Heart right ventricle (tissue), 16 donors: ENCODE measurements around the gene LAT. TPM values are rescaled to one million over a fixed set of nuclear protein-coding genes. Genes with fewer than 3 reads are reported as not detected.
"Not testable (repeated sequence)": the region's sequence is repeated elsewhere in the genome, so short reads cannot be mapped to it uniquely, and the experiment has no call there.

Source experiments
- ATAC-seq, 8 donors: fragments of 200-7000 bp; cut with Tn5 transposase; one replicate each; pipeline ENCODE4 v1.9.1; 2020; ENCODE audit warnings: mild to moderate bottlenecking in 8 of 8, moderate library complexity in 8 of 8, moderate number of reproducible peaks in 1 of 8
- DNase-seq, 2 donors: peaks; one replicate each; pipeline ENCODE4 v3.0.0-alpha.2; 2020
- H3K27ac ChIP-seq, 10 donors: fragments of 200-600 bp; sonication (generic) in 2 of 10; one replicate each; pipeline versions ENCODE4 v1.5.0 to v1.8.0; 2020 to 2022; ENCODE audit warnings: mild to moderate bottlenecking in 3 of 10
- H3K27me3 ChIP-seq, 7 donors: fragments of 200-600 bp; one replicate each; pipeline ENCODE4 v1.8.0; 2021 to 2022; ENCODE audit warnings: mild to moderate bottlenecking in 2 of 7
- H3K36me3 ChIP-seq, 9 donors: fragments of 200-600 bp; sonication (generic) in 1 of 9; one replicate each; pipeline versions ENCODE4 v1.5.0 to v1.8.0; 2020 to 2022; ENCODE audit warnings: mild to moderate bottlenecking in 2 of 9
- H3K4me1 ChIP-seq, 9 donors: fragments of 200-600 bp; sonication (generic) in 1 of 9; one replicate each; pipeline versions ENCODE4 v1.5.0 to v1.8.0; 2020 to 2022; ENCODE audit warnings: mild to moderate bottlenecking in 4 of 9
- H3K4me3 ChIP-seq, 10 donors: fragments of 200-600 bp; sonication (generic) in 2 of 10; one replicate each; pipeline versions ENCODE4 v1.5.0 to v1.8.0; 2020 to 2022; ENCODE audit warnings: mild to moderate bottlenecking in 7 of 10, moderate library complexity in 2 of 10
- H3K9me3 ChIP-seq, 11 donors: fragments of 200-600 bp in 10 of 11; sonication (generic) in 2 of 11; one replicate each; pipeline versions ENCODE4 v1.5.0 to v1.8.0; 2013 to 2022; ENCODE audit warnings: mild to moderate bottlenecking in 2 of 11, control low read depth in 1 of 11, moderate library complexity in 1 of 11
- CTCF ChIP-seq, 9 donors: fragments of 200-600 bp; sonication (generic) in 2 of 9; IDR thresholded peaks; one replicate each; pipeline versions ENCODE4 v1.5.0 to v1.8.0; 2021 to 2022; ENCODE audit warnings: antibody characterized with exemption in 9 of 9, mild to moderate bottlenecking in 5 of 9, moderate library complexity in 1 of 9
- WGBS, 2 donors: extraction: QIAGEN DNeasy Blood & Tissue Kit; methylation state at CpG; one replicate each; pipeline ENCODE4 v1.1.7; 2013; ENCODE audit warnings: inconsistent platforms in 1 of 2; 5-methylcytosine and 5-hydroxymethylcytosine counted together
- intact Hi-C, 10 donors: fragments of 100-400 bp; cut with DNase I; formaldehyde crosslinking; loops; one replicate each; pipeline versions ENCODE4 v1.11.1 to v1.14.2; 2022
- polyA plus RNA-seq, 2 donors: library from polyadenylated mRNA; stranded (reverse); fragments of 200-250 nt; gene quantifications; one replicate each; pipeline ENCODE4 v1.2.3, GENCODE V29; 2013
- total RNA-seq, 10 donors: library from RNA; stranded (reverse); fragmentation: NEBNext Ultra II Directional in 3 of 10; extraction: Animal tissue kit (Norgen Biotek cat#: 25700) in 3 of 10; gene quantifications; one replicate each; pipeline versions ENCODE4 v1.2.1 to v1.2.4, GENCODE V29; 2021 to 2023
- donor health status: Arrhythmogenic right ventricular cardiomyopathy.
- donor health status: ischemic (EF 13 %, LVEDD 7.1; RV severe dilation, severe dysfunction).
- donor health status: healthy with polysubstance abuse.
- donor health status: DM: no; HTN: yes; CAD: no.
- donor health status: DM: no; HTN: no; CAD: no.
- donor health status: ischemic (EF 25% LVEDD 6.9; RV normal size, moderate dysfunction).
- donor health status: ischemic (EF 25% LVEDD 5.7; RV mildly dilated, moderate dysfunction).
- donor health status: healthy.
- donor health status: DM: yes; HTN: yes; CAD: no.
- donor health status: Ischemic cardiomyopathy.
- donor health status: ischemic (EF 35%, LVEDD 5.7; RV mildly dilated, moderate dysfunction).
- donor health status: nonischemic (EF 11% LVEDD 7.7; RV severe dilation, severe dysfunction).
- donor health status: DM: yes; HTN: yes; CAD: no.
- donor health status: PGD.
- donor health status: ischemic (EF 29% LVEDD 5.4; RV normal size, mild dysfunction).
- donor health status: nonischemic (EF 23%, LVEDD 6.1; RV moderate dilation, normal function).

LAT gene
- total and polyA plus RNA-seq, 12 donors = 0.35 to 7.2 (median 1.9) TPM

- no peaks in the 10 kb centered on the region for H3K9me3 ChIP-seq
- H3K27me3 ChIP-seq = peaks cover 0 to 2% (median 0%) of the 10 kb centered on the region in 7 donors
- H3K27ac ChIP-seq = no peak overlapping the region
- intact Hi-C loops = loop anchor here in 1 of 10 donors (10.0 kb wide), 1 partner anchor 112 kb away; the partner anchor contains the start of gene ATXN2L
- H3K4me1 ChIP-seq = peaks cover 0 to 10% (median 4%) of the 10 kb centered on the region in 9 donors
- no peak for TF ChIP-seq CTCF (IDR thresholded peaks at IDR 0.05)
- 64 to 69% methylated on average over 26 of the region's 26 CpGs for WGBS, 2 donors
- DNase-seq = no peak
- no peaks in the 10 kb centered on the region for H3K36me3 ChIP-seq
- peak overlapping the region in 5 of 10 donors; percentile 12 to 41 (median 32) for H3K4me3 ChIP-seq
- peak in 1 of 8 donors; percentile 3 for ATAC-seq
Observed at GRCh38 chr16:28936784-28937155, 48.1 kb upstream of the LAT start.

- intact Hi-C loops = loop anchor here in 1 of 10 donors (10.0 kb wide), 1 partner anchor 113 kb away; the partner anchor contains the start of gene ATXN2L
- Histone ChIP-seq H3K36me3 (no peaks in the 10 kb centered on the region), H3K27ac (no peak overlapping the region), H3K4me1 (peaks cover 0 to 10% (median 4%) of the 10 kb centered on the region in 9 donors), H3K9me3 (no peaks in the 10 kb centered on the region), H3K4me3 (no peak overlapping the region), H3K27me3 (peaks cover 0 to 2% (median 0%) of the 10 kb centered on the region in 7 donors)
- DNase-seq = no peak
- no peak for TF ChIP-seq CTCF (IDR thresholded peaks at IDR 0.05)
- WGBS, 2 donors = 70 to 81% methylated on average over 14 of the region's 14 CpGs
- peak in 1 of 8 donors; percentile 31 for ATAC-seq
Observed at GRCh38 chr16:28937222-28937876, 47.5 kb upstream of the LAT start.

- DNase-seq = no peak
- no peaks in the 10 kb centered on the region for H3K36me3 ChIP-seq
- TF ChIP-seq CTCF (IDR thresholded peaks at IDR 0.05) = no peak
Observed at GRCh38 chr16:28938721-28939120, 46.1 kb upstream of the LAT start.

GRCh38 chr16:28939825-28940224 is 45.0 kb upstream of the LAT start:
- H3K27me3 ChIP-seq, DNase-seq, H3K36me3 ChIP-seq, ATAC-seq, H3K4me3 ChIP-seq, H3K27ac ChIP-seq, H3K9me3 ChIP-seq: not testable (repeated sequence)
- 90 to 94% methylated on average over 7 of the region's 7 CpGs for whole genome bisulfite sequencing, 2 donors
- intact Hi-C loops = loop anchor here in 7 of 10 donors (2.0 to 10.0 kb wide), 9 partner anchors 23 to 388 kb away; partner anchors contain the start of genes ATP2A1 (in 3 of the 7), ATXN2L (in 2 of the 7) and SGF29 (in 2 of the 7)
- H3K4me1 ChIP-seq = peaks cover 0 to 10% (median 4%) of the 10 kb centered on the region in 9 donors

More at GRCh38 chr16:28938721-28939120, 46.1 kb upstream of the LAT start:
- Histone ChIP-seq H3K4me1 (peaks cover 0 to 10% (median 4%) of the 10 kb centered on the region in 9 donors), H3K9me3 (no peaks in the 10 kb centered on the region), H3K4me3 (no peak overlapping the region), H3K27ac (no peak overlapping the region), H3K27me3 (peaks cover 0 to 2% (median 0%) of the 10 kb centered on the region in 7 donors)
- 80 to 81% methylated on average over 7 of the region's 7 CpGs for WGBS, 2 donors
- intact Hi-C loops = loop anchor here in 1 of 10 donors (10.0 kb wide), 1 partner anchor 114 kb away; the partner anchor contains the start of gene ATXN2L
- ATAC-seq = no peak
